ENCODE data around the gene THOP1. TPM values are rescaled to one million over a fixed set of nuclear protein-coding genes. Genes with fewer than 3 reads are reported as not detected.
"Not testable (repeated sequence)": the region's sequence is repeated elsewhere in the genome, so short reads cannot be mapped to it uniquely, and the experiment has no call there.

The THOP1 gene
- total RNA-seq, 4 donors from 2014 or later, result 57.8 to 88.6 (median 74.7) TPM

DNA sequence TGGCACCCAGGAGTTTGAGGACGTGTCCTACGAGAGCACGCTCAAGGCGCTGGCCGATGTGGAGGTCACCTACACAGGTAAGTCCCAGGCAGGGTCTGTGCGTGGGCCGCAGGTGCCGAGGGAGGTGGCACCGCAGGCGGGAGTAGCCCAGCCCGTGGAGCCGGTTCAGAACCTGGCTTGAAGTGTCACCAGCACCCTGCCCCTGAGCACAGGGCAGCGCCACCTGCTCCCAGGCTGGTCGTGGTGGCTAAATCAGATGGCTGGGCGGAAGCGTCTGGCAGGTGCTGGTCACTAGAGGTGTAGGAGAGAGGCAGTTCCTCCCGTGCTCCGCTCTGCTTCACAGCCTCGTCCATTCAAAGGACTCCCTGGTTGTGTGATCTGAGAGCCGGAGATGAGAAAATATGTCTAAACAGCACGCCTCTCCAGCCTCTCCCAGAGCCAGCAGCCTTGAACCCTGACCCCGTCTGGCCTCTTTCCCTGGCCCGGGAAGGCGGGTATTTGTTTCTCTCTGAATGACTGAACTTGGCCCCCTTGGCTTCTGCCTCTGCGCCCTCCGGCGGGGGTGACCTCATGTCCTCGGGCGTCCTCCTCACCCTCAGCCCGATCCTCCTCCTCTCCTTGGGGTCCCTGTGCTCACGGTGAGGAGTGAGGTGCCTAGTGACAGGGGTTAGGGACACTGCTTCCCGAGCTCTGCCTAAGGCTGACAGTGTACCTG lies 5.4 kb downstream of the THOP1 start:
- Histone ChIP-seq H3K27me3 (no peaks in the 10 kb centered on the region), H3K4me1 (peaks cover 7 to 27% (median 7%) of the 10 kb centered on the region in 3 donors), H3K27ac (no peak overlapping the region), H3K36me3 (peaks cover 3 to 58% (median 6%) of the 10 kb centered on the region in 3 donors), H3K9me3 (no peaks in the 10 kb centered on the region), H3K4me3 (no peak overlapping the region)
- no peak for TF ChIP-seq POLR2A (IDR thresholded peaks at IDR 0.05)
- TF ChIP-seq, protein P1, sequence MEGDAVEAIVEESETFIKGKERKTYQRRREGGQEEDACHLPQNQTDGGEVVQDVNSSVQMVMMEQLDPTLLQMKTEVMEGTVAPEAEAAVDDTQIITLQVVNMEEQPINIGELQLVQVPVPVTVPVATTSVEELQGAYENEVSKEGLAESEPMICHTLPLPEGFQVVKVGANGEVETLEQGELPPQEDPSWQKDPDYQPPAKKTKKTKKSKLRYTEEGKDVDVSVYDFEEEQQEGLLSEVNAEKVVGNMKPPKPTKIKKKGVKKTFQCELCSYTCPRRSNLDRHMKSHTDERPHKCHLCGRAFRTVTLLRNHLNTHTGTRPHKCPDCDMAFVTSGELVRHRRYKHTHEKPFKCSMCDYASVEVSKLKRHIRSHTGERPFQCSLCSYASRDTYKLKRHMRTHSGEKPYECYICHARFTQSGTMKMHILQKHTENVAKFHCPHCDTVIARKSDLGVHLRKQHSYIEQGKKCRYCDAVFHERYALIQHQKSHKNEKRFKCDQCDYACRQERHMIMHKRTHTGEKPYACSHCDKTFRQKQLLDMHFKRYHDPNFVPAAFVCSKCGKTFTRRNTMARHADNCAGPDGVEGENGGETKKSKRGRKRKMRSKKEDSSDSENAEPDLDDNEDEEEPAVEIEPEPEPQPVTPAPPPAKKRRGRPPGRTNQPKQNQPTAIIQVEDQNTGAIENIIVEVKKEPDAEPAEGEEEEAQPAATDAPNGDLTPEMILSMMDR (IDR thresholded peaks at IDR 0.05), result no peak
- intact Hi-C loops (cut with DNase I), result loop anchor here (10.0 kb wide), 1 partner anchor 816 kb away; no protein-coding TSS in a partner anchor
- 96 to 97% methylated on average over 9 to 20 of the region's 32 CpGs for WGBS, 2 donors
- DNase-seq, result no peak

DNA sequence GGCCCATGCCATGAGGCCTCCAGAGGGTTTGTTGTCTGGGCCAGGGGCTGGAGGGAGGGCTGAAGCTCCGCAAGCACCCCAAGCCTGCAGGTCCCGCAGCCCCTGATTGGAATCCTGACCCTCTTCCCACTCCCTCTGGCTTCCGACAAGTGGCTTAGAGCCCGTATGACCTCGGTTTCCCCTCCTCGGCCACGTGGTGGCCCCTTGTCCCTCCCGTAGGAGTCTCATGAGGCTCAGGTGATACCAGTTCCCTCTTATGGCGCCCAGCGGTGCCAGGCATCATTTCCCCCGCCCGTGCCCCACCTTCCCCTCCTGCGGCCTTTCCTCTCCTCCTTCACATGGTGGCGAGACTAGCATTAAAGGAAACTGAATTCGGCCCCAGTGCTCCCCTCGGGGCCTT lies 6.1 kb downstream of the THOP1 start:
- DNase-seq, result no peak
- intact Hi-C loops (cut with DNase I), result loop anchor here (10.0 kb wide), 1 partner anchor 817 kb away; no protein-coding TSS in a partner anchor
- WGBS, 2 donors, result 83 to 95% methylated on average over 15 to 16 of the region's 16 CpGs
- H3K4me3 ChIP-seq, result no peak overlapping the region
- peaks cover under 1 to 27% (median 1%) of the 10 kb centered on the region in 3 donors for H3K4me1 ChIP-seq
- H3K27ac ChIP-seq, result no peak overlapping the region
- no peaks in the 10 kb centered on the region for H3K27me3 ChIP-seq
- no peaks in the 10 kb centered on the region for H3K9me3 ChIP-seq
- no peak for TF ChIP-seq POLR2A (IDR thresholded peaks at IDR 0.05)
- TF ChIP-seq, protein P1 (IDR thresholded peaks at IDR 0.05), result no peak
- H3K36me3 ChIP-seq, result peaks cover 6 to 65% (median 9%) of the 10 kb centered on the region in 3 donors

DNA sequence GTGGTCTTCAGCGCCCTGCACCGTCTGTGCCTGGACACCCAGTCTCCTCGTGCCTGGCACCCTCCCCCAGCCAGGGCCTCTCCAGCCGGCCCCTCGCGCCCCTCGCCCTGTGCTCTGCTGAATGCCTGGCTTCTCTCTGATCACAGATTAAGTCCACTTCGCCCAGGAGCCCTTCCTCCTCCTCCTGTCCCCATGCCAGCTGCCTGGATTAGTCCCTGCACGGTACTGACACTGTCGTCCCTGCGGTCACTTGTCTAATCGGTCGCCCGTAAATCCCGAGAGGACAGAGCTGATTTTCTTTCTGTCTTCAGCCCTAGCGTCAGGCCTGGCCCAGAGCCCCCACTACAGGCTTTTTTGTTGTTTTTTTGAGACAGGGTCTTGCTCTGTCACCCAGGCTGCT lies 6.6 kb downstream of the THOP1 start:
- no peaks in the 10 kb centered on the region for H3K9me3 ChIP-seq
- peaks cover 6 to 69% (median 9%) of the 10 kb centered on the region in 3 donors for H3K36me3 ChIP-seq
- peaks cover 0 to 26% (median 0%) of the 10 kb centered on the region in 3 donors for H3K4me1 ChIP-seq
- WGBS, 2 donors, result 86 to 87% methylated on average over 16 of the region's 16 CpGs
- H3K27ac ChIP-seq, result no peak overlapping the region
- no peak for TF ChIP-seq POLR2A (IDR thresholded peaks at IDR 0.05)
- TF ChIP-seq, protein P1 (IDR thresholded peaks at IDR 0.05), result no peak
- intact Hi-C loops (cut with DNase I), result loop anchor here (10.0 kb wide), 1 partner anchor 817 kb away; no protein-coding TSS in a partner anchor
- no peaks in the 10 kb centered on the region for H3K27me3 ChIP-seq
- H3K4me3 ChIP-seq, result no peak overlapping the region
- no peak for DNase-seq

DNA sequence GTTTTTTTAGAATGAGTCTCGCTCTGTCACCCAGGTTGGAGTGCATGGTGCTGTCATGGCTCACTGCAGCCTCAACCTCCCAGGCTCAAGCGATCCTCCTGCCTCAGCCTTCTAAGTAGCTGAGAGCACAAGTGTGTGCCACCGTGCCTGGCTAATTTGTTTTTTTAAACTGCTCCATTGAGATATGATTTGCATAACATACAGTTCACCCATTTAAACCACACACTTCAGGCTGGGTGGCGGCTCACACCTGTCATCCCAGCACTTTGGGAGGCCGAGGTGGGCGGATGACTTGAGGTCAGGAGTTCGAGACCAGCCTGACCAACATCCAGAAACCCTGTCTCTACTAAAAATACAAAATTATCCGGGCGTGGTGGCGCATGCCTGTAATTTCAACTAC lies 7.4 kb downstream of the THOP1 start:
- Histone ChIP-seq H3K36me3 (peaks cover 6 to 77% (median 9%) of the 10 kb centered on the region in 3 donors), H3K4me1 (peaks cover 0 to 22% (median 0%) of the 10 kb centered on the region in 3 donors)
- H3K4me3 ChIP-seq, H3K9me3 ChIP-seq, H3K27me3 ChIP-seq, H3K27ac ChIP-seq, DNase-seq: not testable (repeated sequence)
- WGBS, 2 donors, result 94% methylated on average over 10 of the region's 10 CpGs
- intact Hi-C loops (cut with DNase I), result loop anchor here (10.0 kb wide), 1 partner anchor 818 kb away; no protein-coding TSS in a partner anchor

- no peaks in the 10 kb centered on the region for H3K27me3 ChIP-seq
- no peaks in the 10 kb centered on the region for H3K9me3 ChIP-seq
- no peak overlapping the region for H3K4me3 ChIP-seq
- intact Hi-C loops (cut with DNase I), result loop anchor here (10.0 kb wide), 1 partner anchor 818 kb away; no protein-coding TSS in a partner anchor
- peaks cover 0 to 22% (median 0%) of the 10 kb centered on the region in 3 donors for H3K4me1 ChIP-seq
- DNase-seq, result no peak
- H3K36me3 ChIP-seq, result peaks cover 6 to 82% (median 9%) of the 10 kb centered on the region in 3 donors
- no peak overlapping the region for H3K27ac ChIP-seq
- WGBS, 2 donors, result 91 to 100% methylated on average over 5 to 7 of the region's 7 CpGs
- no peak for TF ChIP-seq POLR2A (IDR thresholded peaks at IDR 0.05)
- TF ChIP-seq, protein P1 (IDR thresholded peaks at IDR 0.05), result no peak
Observed at GRCh38 chr19:2793126-2793525, 7.8 kb downstream of the THOP1 start.

Measured in esophagus squamous epithelium (tissue), 5 donors.